ENCODE results near the gene CORO2A.

Gene CORO2A

DNA sequence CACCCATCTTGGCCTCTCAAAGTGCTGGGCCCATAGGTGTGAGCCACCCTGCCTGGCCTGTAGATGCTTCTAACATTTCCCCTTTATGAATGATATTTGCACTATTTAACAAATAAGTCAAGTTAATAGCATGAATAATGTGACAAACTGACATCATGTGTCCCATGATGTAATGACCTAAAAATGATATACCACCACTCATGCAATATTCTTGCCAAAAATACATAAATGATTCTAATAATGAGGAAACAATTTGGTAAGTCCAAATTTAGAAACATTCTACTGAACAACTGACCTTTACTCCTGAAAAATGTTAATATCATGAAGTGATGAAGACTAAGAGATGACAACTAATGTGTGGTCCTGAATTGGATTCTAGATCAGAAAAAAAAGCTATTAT lies 39.9 kb downstream of the CORO2A start:
- no peaks in the 10 kb centered on the region for H3K9me3 Mint-ChIP-seq (ENCODE audit: low read depth)
- peaks cover 13% of the 10 kb centered on the region for H3K36me3 Mint-ChIP-seq
- H3K27me3 Mint-ChIP-seq = no peaks in the 10 kb centered on the region
- H3K4me3 Mint-ChIP-seq = no peak overlapping the region
- no peaks in the 10 kb centered on the region for H3K4me1 Mint-ChIP-seq (ENCODE audit: low read depth)
- no peak overlapping the region for H3K27ac Mint-ChIP-seq

DNA sequence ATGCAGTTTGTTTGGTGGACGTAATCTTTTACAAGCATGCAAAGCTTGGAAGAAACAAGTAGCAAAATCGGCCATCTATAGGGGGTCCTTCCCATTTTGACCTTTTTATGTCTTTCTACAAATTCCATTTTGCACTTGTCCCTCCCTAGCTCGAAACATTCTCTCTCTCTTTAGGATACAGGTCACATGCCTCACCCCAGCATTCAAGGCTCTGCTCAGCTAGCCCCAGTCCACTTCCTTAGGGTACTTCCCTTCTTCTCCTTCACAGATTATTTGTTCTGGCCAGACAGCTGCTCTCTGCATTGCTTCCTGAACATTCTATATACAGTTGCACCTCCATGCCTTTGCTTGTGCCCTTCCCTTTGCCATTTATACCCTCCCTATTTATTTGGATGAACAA lies 41.7 kb downstream of the CORO2A start:
- Mint-ChIP-seq H3K4me1 (ENCODE audit: low read depth) (no peaks in the 10 kb centered on the region), H3K4me3 (no peak overlapping the region), H3K36me3 (peaks cover 7% of the 10 kb centered on the region), H3K9me3 (ENCODE audit: low read depth) (no peaks in the 10 kb centered on the region), H3K27me3 (no peaks in the 10 kb centered on the region), H3K27ac (no peak overlapping the region)

DNA sequence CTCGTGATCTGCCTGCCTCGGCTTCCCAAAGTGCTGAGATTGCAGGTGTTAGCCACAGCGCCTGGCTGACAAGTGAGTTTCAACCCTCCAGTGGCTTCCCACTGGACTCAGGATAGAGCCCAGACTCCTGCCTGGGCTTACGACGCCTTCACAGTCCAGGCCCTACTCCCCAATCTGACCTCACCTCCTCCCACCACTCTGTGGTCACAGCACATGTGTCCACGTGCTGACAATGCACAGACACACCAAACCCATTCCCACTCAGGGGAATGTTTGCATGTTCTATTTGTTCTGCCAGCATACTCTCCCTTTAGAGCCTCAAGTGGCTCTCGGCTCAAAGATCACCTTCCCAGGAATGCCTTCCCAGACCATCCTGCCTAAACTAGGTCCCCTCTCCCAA lies 42.3 kb downstream of the CORO2A start:
- Mint-ChIP-seq H3K27ac (no peak overlapping the region), H3K4me3 (no peak overlapping the region), H3K36me3 (peaks cover 5% of the 10 kb centered on the region), H3K4me1 (ENCODE audit: low read depth) (no peaks in the 10 kb centered on the region), H3K9me3 (ENCODE audit: low read depth) (no peaks in the 10 kb centered on the region), H3K27me3 (no peaks in the 10 kb centered on the region)

GRCh38 chr9:98149422-98149821 lies 43.0 kb downstream of the CORO2A start:
- Mint-ChIP-seq H3K4me3 (no peak overlapping the region), H3K36me3 (peaks cover 7% of the 10 kb centered on the region), H3K27ac (no peak overlapping the region), H3K9me3 (ENCODE audit: low read depth) (no peaks in the 10 kb centered on the region), H3K4me1 (ENCODE audit: low read depth) (no peaks in the 10 kb centered on the region), H3K27me3 (no peaks in the 10 kb centered on the region)

DNA sequence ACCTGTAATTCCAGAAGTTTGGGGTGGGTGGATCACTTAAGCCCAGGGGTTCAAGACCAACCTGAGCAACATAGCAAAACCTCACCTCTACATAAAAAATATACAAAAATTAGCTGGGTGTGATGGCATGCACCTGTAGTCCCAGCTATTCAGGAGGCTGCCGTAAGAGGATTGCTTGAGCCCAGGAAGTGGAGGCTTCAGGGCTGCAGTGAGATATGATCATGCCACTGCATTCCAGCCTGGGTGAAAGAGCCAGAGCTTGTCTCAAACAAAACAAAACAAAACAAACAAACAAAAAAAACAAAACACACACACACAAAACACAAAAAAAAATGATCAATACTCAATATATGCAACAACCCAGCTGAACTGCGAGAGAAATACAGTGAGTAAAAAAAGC lies 44.0 kb downstream of the CORO2A start:
- Mint-ChIP-seq H3K4me3 (no peak overlapping the region), H3K27me3 (no peaks in the 10 kb centered on the region), H3K27ac (no peak overlapping the region), H3K36me3 (peaks cover 2% of the 10 kb centered on the region), H3K9me3 (ENCODE audit: low read depth) (no peaks in the 10 kb centered on the region), H3K4me1 (ENCODE audit: low read depth) (no peaks in the 10 kb centered on the region)

DNA sequence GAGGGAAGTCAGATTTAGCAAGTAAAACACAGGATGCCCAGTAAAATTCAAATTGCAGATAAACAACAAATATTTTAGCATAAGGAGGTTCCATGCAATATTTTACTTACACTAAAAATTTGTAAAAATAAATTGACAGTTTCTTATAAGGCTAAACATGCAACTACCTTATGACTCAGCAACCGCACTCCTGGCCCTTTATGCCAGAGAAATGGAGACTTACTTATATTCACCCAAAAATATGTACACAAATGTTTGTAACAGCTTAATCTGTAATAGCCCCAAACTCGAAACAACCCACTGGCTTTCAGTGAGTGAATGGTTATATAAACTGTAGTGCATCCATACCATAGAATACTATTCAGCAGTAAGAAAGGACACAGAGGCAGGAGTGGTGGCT lies 44.9 kb downstream of the CORO2A start:
- no peaks in the 10 kb centered on the region for H3K4me1 Mint-ChIP-seq (ENCODE audit: low read depth)
- no peaks in the 10 kb centered on the region for H3K9me3 Mint-ChIP-seq (ENCODE audit: low read depth)
- no peak overlapping the region for H3K4me3 Mint-ChIP-seq
- H3K27ac Mint-ChIP-seq = no peak overlapping the region
- H3K36me3 Mint-ChIP-seq = peaks cover 2% of the 10 kb centered on the region
- H3K27me3 Mint-ChIP-seq = no peaks in the 10 kb centered on the region

- H3K4me1 Mint-ChIP-seq (ENCODE audit: low read depth) = no peaks in the 10 kb centered on the region
- no peak overlapping the region for H3K27ac Mint-ChIP-seq
- H3K36me3 Mint-ChIP-seq = peaks cover 2% of the 10 kb centered on the region
- H3K4me3 Mint-ChIP-seq = no peak overlapping the region
- H3K27me3 Mint-ChIP-seq = no peaks in the 10 kb centered on the region
- no peaks in the 10 kb centered on the region for H3K9me3 Mint-ChIP-seq (ENCODE audit: low read depth)
Measured at GRCh38 chr9:98146101-98146991, 46.1 kb downstream of the CORO2A start.

DNA sequence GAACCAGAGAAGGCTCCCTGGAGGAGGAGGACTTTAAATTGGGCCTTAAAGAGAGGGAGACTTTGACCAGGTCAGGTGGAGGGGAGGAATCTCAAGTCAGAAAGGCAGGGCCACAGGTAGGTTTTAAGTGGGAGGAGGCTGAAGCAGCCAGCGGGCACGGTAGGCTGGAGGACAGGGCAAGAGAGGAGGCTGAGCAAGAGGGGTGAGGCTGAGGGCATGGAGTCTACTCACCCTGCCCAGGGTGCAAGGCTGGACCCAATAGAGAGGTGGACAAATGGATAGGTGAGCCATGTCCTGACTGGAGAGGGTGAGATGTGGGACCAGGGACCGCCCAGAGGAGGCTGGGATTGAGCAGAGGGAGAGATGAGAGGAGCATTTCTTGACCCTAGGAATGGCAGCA lies 47.8 kb downstream of the CORO2A start:
- Mint-ChIP-seq H3K4me3 (no peak overlapping the region), H3K4me1 (ENCODE audit: low read depth) (no peaks in the 10 kb centered on the region), H3K27me3 (no peaks in the 10 kb centered on the region), H3K9me3 (ENCODE audit: low read depth) (no peaks in the 10 kb centered on the region), H3K36me3 (peaks cover 2% of the 10 kb centered on the region), H3K27ac (no peak overlapping the region)

- H3K4me1 Mint-ChIP-seq (ENCODE audit: low read depth) = no peaks in the 10 kb centered on the region
- H3K27me3 Mint-ChIP-seq = no peaks in the 10 kb centered on the region
- H3K9me3 Mint-ChIP-seq (ENCODE audit: low read depth) = no peaks in the 10 kb centered on the region
- H3K4me3 Mint-ChIP-seq = no peak overlapping the region
- no peak overlapping the region for H3K27ac Mint-ChIP-seq
- peaks cover 2% of the 10 kb centered on the region for H3K36me3 Mint-ChIP-seq
Measured at GRCh38 chr9:98144076-98144475, 48.4 kb downstream of the CORO2A start.

GRCh38 chr9:98142925-98143481 lies 49.4 kb downstream of the CORO2A start:
- no peaks in the 10 kb centered on the region for H3K4me1 Mint-ChIP-seq (ENCODE audit: low read depth)
- H3K27ac Mint-ChIP-seq = no peak overlapping the region
- no peaks in the 10 kb centered on the region for H3K27me3 Mint-ChIP-seq
- H3K36me3 Mint-ChIP-seq = peaks cover 2% of the 10 kb centered on the region
- no peak overlapping the region for H3K4me3 Mint-ChIP-seq
- H3K9me3 Mint-ChIP-seq (ENCODE audit: low read depth) = no peaks in the 10 kb centered on the region

DNA sequence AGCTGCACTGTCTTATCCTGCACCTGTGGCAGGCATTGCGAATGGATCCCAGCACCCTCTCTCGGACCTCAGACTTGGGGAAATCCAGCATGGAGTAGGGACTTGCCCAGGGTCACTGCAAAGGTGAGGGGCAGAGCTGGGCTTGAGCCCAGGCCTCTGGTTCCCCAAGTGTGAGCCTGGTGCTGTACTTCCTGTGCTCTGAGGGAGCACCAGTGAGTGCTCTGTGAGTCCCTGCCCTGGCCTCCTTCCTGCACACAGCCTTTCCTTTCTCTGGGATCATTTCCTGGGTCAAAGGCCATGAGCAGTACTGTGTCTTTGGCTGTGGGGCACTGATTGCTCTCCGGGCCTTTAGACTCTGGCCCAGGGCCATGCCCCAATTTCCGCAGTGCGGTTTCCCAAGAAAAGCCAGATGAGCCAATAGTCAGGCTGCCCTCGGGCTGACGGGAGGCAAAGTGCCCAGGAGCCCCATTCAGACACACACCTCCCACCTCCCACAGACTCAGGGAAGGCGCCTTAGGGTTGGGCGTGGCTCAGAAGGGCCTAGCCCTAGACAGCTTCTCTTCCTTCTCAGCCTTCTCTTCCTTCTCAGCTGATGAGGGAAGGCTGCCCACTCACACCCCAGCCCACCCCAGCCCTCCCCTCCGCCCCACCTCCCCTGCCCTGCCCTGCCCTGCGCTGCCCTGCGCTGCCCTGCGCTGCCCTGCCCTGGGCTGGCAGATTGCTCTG lies 50.1 kb downstream of the CORO2A start:
- Mint-ChIP-seq H3K9me3 (ENCODE audit: low read depth) (no peaks in the 10 kb centered on the region), H3K4me3 (no peak overlapping the region), H3K4me1 (ENCODE audit: low read depth) (no peaks in the 10 kb centered on the region), H3K27ac (no peak overlapping the region), H3K36me3 (peaks cover 2% of the 10 kb centered on the region), H3K27me3 (no peaks in the 10 kb centered on the region)

GRCh38 chr9:98140503-98140902 lies 51.9 kb downstream of the CORO2A start:
- Mint-ChIP-seq H3K4me1 (ENCODE audit: low read depth) (no peaks in the 10 kb centered on the region), H3K27ac (no peak overlapping the region), H3K27me3 (no peaks in the 10 kb centered on the region), H3K36me3 (peaks cover 2% of the 10 kb centered on the region), H3K9me3 (ENCODE audit: low read depth) (no peaks in the 10 kb centered on the region), H3K4me3 (no peak overlapping the region)

DNA sequence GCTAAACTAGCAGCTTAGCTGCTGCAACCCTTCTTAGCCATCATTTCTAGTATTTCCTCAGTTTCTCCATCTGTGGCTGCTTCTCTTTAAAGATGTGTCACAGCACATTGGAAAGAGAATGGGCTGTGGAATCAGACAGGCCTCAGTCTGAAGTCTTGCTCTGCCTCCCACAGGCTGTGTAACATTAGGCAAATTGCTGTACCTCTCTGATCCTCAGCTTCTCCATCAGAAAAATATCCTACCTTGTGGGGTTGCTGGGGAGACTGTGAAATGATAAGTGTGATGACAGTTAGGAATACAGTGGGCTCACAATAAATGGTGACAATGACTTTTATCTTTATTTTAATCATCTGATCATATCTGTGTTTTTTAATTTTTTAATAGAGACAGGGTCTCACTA lies 55.9 kb downstream of the CORO2A start:
- no peaks in the 10 kb centered on the region for H3K27me3 Mint-ChIP-seq

GRCh38 chr9:98135938-98136337 lies 56.5 kb downstream of the CORO2A start:
- Mint-ChIP-seq H3K4me1 (ENCODE audit: low read depth) (no peaks in the 10 kb centered on the region), H3K36me3 (peaks cover 2% of the 10 kb centered on the region), H3K27me3 (no peaks in the 10 kb centered on the region), H3K9me3 (ENCODE audit: low read depth) (no peaks in the 10 kb centered on the region), H3K27ac (no peak overlapping the region), H3K4me3 (no peak overlapping the region)

More for the DNA sequence above, 55.9 kb downstream of the CORO2A start:
- H3K36me3 Mint-ChIP-seq = peaks cover 2% of the 10 kb centered on the region
- no peak overlapping the region for H3K4me3 Mint-ChIP-seq
- H3K4me1 Mint-ChIP-seq (ENCODE audit: low read depth) = no peaks in the 10 kb centered on the region
- no peaks in the 10 kb centered on the region for H3K9me3 Mint-ChIP-seq (ENCODE audit: low read depth)
- no peak overlapping the region for H3K27ac Mint-ChIP-seq

GRCh38 chr9:98135558-98135934 lies 56.9 kb downstream of the CORO2A start:
- H3K27ac Mint-ChIP-seq = no peak overlapping the region
- H3K36me3 Mint-ChIP-seq = peaks cover 2% of the 10 kb centered on the region
- H3K4me3 Mint-ChIP-seq = no peak overlapping the region
- no peaks in the 10 kb centered on the region for H3K4me1 Mint-ChIP-seq (ENCODE audit: low read depth)
- no peaks in the 10 kb centered on the region for H3K9me3 Mint-ChIP-seq (ENCODE audit: low read depth)
- no peaks in the 10 kb centered on the region for H3K27me3 Mint-ChIP-seq

Measured in activated naive CD8-positive, alpha-beta T cell (primary cell).